SK-N-SH treated with all-trans-retinoic acid at 6 μM for 48 hours (cell line): ENCODE measurements around the gene ZC3H15.
"Not testable (repeated sequence)": the region's sequence is repeated elsewhere in the genome, so short reads cannot be mapped to it uniquely, and the experiment has no call there.

Experiments
- ATAC-seq: fragments of 200-7000 bp; cut with Tn5 transposase; 3 replicates; pipeline ENCODE4 v1.9.1; 2020; ENCODE audit warnings: mild to moderate bottlenecking, moderate library complexity
- ARNTL ChIP-seq: fragments of 450-650 bp; formaldehyde crosslinking; IDR thresholded peaks from 2 replicates; pipeline ENCODE4 v1.5.0; 2020; ENCODE audit warnings: low read depth, mild to moderate bottlenecking, moderate library complexity, borderline replicate concordance
- BACH2 ChIP-seq: fragments of 250-450 bp; sonication (Bioruptor Pico); IDR thresholded peaks from 2 replicates; pipeline ENCODE4 v1.9.0; 2021; ENCODE audit warnings: mild to moderate bottlenecking, borderline replicate concordance
- CREB5 ChIP-seq: fragments of 250-450 bp; sonication (Bioruptor Pico); IDR thresholded peaks from 2 replicates; pipeline ENCODE4 v1.5.1; 2020; ENCODE audit warnings: low read depth, mild to moderate bottlenecking, moderate library complexity
- CSDC2 ChIP-seq: fragments of 250-450 bp; sonication (Bioruptor Pico); IDR thresholded peaks from 2 replicates; pipeline ENCODE4 v1.5.0; 2020; ENCODE audit warnings: mild to moderate bottlenecking, moderate library complexity
- ESRRG ChIP-seq: fragments of 250-450 bp; sonication (Bioruptor Pico); IDR thresholded peaks from 2 replicates; pipeline ENCODE4 v1.6.1; 2021; ENCODE audit warnings: mild to moderate bottlenecking
- ISL1 ChIP-seq: fragments of 250-450 bp; sonication (Bioruptor Pico); IDR thresholded peaks from 2 replicates; pipeline ENCODE4 v2.1.2; 2022; ENCODE audit warnings: mild to moderate bottlenecking, moderate library complexity
- PPARA ChIP-seq: fragments of 250-450 bp; sonication (Bioruptor Pico); IDR thresholded peaks from 2 replicates; pipeline ENCODE4 v1.5.0; 2020; ENCODE audit warnings: mild to moderate bottlenecking, borderline replicate concordance
- SNAI2 ChIP-seq: fragments of 250-450 bp; sonication (Bioruptor Pico); IDR thresholded peaks from 2 replicates; pipeline ENCODE4 v1.5.0; 2020; ENCODE audit warnings: mild to moderate bottlenecking, moderate library complexity
- TCF4 ChIP-seq: fragments of 250-450 bp; sonication (Bioruptor Pico); IDR thresholded peaks from 2 replicates; pipeline ENCODE4 v1.8.0; 2021; ENCODE audit warnings: mild to moderate bottlenecking, moderate library complexity, borderline replicate concordance
- TSHZ2 ChIP-seq: fragments of 250-450 bp; sonication (Bioruptor Pico); IDR thresholded peaks from 2 replicates; pipeline ENCODE4 v1.5.0; 2020; ENCODE audit warnings: mild to moderate bottlenecking, moderate library complexity
- ZC3H10 ChIP-seq: fragments of 250-450 bp; sonication (Bioruptor Pico); IDR thresholded peaks from 2 replicates; pipeline ENCODE4 v1.5.1; 2021; ENCODE audit warnings: mild to moderate bottlenecking, moderate library complexity
- ZFP3 ChIP-seq: fragments of 250-450 bp; sonication (Bioruptor Pico); IDR thresholded peaks from 2 replicates; pipeline ENCODE4 v1.5.0; 2020; ENCODE audit warnings: mild to moderate bottlenecking, moderate library complexity
- ZFP30 ChIP-seq: fragments of 450-650 bp; formaldehyde crosslinking; IDR thresholded peaks from 2 replicates; pipeline ENCODE4 v1.5.0; 2022; ENCODE audit warnings: mild to moderate bottlenecking, moderate library complexity
- ZNF565 ChIP-seq: fragments of 450-650 bp; formaldehyde crosslinking; conservative IDR thresholded peaks from 2 replicates; pipeline ENCODE4 v1.5.0; 2020; ENCODE audit warnings: low read depth, mild to moderate bottlenecking, moderate library complexity
- ZNF70 ChIP-seq: fragments of 450-650 bp; formaldehyde crosslinking; IDR thresholded peaks from 2 replicates; pipeline ENCODE4 v1.5.0; 2020; ENCODE audit warnings: mild to moderate bottlenecking, moderate library complexity
- ZNF8 ChIP-seq: fragments of 450-650 bp; formaldehyde crosslinking; IDR thresholded peaks from 2 replicates; pipeline ENCODE4 v1.5.0; 2020; ENCODE audit warnings: mild to moderate bottlenecking, moderate library complexity
- TF ChIP-seq, protein P1 (sequence below): fragments of 250-450 bp; sonication (Bioruptor Pico); IDR thresholded peaks from 2 replicates; pipeline ENCODE4 v1.5.1; 2021; ENCODE audit warnings: mild to moderate bottlenecking, moderate library complexity

Gene ZC3H15

DNA sequence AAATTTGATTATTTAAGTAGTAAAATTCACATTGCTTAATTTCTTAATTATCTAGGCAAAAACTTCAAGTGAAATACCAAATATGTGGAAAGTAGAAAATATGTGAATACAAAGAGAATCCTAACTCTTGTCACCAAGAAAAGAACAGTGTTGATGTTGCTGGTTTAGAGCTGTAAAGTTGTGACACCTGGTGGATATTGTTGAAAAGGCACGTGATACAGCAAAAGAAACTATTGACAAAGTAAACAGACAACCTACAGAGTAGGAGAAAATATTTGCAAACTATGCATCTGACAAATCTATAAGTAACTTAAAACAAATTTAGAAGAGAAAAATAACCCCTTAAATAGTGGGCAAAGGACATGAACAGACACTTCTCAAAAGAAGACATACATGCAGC is 25.6 kb upstream of the ZC3H15 start:
- TF ChIP-seq BACH2 (CRISPR knock-in tag) (no peak), ZFP30 (no peak), TSHZ2 (CRISPR knock-in tag) (no peak)
- peak; percentile 57; the same call in 1 of the 3 replicates for ATAC-seq

DNA sequence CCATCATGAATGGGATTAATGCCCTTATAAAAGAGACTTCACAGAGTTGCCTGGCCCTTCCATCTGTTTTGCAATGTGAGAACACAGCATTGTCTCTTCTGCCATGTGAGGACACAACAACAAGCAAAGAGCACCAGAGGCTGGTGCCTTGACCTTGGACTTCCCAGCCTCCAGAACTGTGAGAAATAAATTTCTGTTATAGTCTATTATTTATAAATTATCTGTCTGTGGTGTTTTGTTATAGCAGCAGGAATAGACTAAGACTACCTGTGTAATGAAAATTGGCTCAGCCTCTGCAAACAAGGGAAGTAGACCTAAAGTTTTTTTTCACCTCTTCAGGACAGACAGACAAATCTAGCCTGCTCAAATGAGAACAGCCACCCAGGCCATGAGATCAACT is 19.3 kb upstream of the ZC3H15 start:
- no peak for TF ChIP-seq TSHZ2 (CRISPR knock-in tag)
- TF ChIP-seq BACH2 (CRISPR knock-in tag): no peak
- no peak for TF ChIP-seq ZFP3 (CRISPR knock-in tag)
- TF ChIP-seq TCF4 (CRISPR knock-in tag): no peak
- no peak for ATAC-seq

DNA sequence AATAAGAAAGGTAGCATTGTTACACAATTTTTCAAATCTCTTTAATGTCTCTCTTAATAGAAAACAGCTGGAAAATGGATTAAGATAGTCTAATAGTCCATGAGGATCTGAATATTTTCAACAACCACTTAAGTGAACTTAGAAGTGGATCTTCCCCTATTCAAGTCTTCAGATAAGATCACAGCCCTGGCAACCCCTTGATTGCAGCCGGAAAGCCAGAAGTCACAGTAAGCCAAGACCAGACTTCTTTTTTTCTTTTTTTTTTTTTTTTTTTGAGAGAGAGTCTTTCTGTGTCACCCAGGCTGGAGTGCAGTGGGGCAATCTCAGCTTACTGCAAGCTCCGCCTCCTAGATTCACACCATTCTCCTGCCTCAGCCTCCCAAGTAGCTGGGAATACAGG is 18.6 kb upstream of the ZC3H15 start:
- TF ChIP-seq ARNTL (CRISPR knock-in tag) (no peak), ZC3H10 (CRISPR knock-in tag) (no peak), ZFP3 (CRISPR knock-in tag) (no peak)
- no peak for ATAC-seq

- not testable (repeated sequence) for ATAC-seq
These were observed 13.2 kb upstream of the ZC3H15 start for GRCh38 chr2:186472722-186473493.

GRCh38 chr2:186474239-186474638 is 11.8 kb upstream of the ZC3H15 start:
- ATAC-seq: not testable (repeated sequence)

- TF ChIP-seq CSDC2 (CRISPR knock-in tag): no peak
- no peak for TF ChIP-seq SNAI2
- no peak for TF ChIP-seq TCF4 (CRISPR knock-in tag)
- no peak for TF ChIP-seq ZNF8
- no peak for TF ChIP-seq CREB5 (CRISPR knock-in tag)
- no peak for TF ChIP-seq ARNTL (CRISPR knock-in tag)
- TF ChIP-seq, protein P1, sequence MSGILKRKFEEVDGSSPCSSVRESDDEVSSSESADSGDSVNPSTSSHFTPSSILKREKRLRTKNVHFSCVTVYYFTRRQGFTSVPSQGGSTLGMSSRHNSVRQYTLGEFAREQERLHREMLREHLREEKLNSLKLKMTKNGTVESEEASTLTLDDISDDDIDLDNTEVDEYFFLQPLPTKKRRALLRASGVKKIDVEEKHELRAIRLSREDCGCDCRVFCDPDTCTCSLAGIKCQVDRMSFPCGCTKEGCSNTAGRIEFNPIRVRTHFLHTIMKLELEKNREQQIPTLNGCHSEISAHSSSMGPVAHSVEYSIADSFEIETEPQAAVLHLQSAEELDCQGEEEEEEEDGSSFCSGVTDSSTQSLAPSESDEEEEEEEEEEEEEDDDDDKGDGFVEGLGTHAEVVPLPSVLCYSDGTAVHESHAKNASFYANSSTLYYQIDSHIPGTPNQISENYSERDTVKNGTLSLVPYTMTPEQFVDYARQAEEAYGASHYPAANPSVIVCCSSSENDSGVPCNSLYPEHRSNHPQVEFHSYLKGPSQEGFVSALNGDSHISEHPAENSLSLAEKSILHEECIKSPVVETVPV (CRISPR knock-in tag): no peak
- no peak for TF ChIP-seq PPARA
- no peak for TF ChIP-seq ZNF565
- no peak for TF ChIP-seq ESRRG (CRISPR knock-in tag)
- no peak for TF ChIP-seq BACH2 (CRISPR knock-in tag)
- TF ChIP-seq ZFP3 (CRISPR knock-in tag): no peak
- no peak for TF ChIP-seq TSHZ2 (CRISPR knock-in tag)
- TF ChIP-seq ZNF70 (CRISPR knock-in tag): no peak
- no peak for TF ChIP-seq ZFP30
- TF ChIP-seq ZC3H10 (CRISPR knock-in tag): no peak
- TF ChIP-seq ISL1 (CRISPR knock-in tag): no peak
- ATAC-seq: no peak
These were observed 8.3 kb upstream of the ZC3H15 start for GRCh38 chr2:186477790-186478189.
